OCI-LY7 (cell line): ENCODE measurements around the gene PNPLA1.

Source experiments
- CTCF ChIP-seq: fragments of 200-600 bp; sonication (generic); conservative IDR thresholded peaks from 2 replicates; pipeline ENCODE4 v1.5.1; 2014; ENCODE audit warnings: mild to moderate bottlenecking, antibody characterized with exemption, low read length, moderate library complexity, mixed read lengths
- EZH2phosphoT487 ChIP-seq: fragments of 200-600 bp; sonication (generic); IDR thresholded peaks from 2 replicates; pipeline ENCODE4 v1.6.1; 2018; ENCODE audit warnings: low read depth, borderline replicate concordance, mild to moderate bottlenecking, mixed run types, antibody characterized with exemption, low read length, moderate library complexity, mixed read lengths

GRCh38 chr6:36230371-36230770, 39.5 kb upstream of the PNPLA1 start:
- TF ChIP-seq CTCF (no peak), EZH2phosphoT487 (no peak)
